PC-9 (cell line): ENCODE results near the gene PRDM15. TPM values are rescaled to one million over a fixed set of nuclear protein-coding genes. Genes with fewer than 3 reads are reported as not detected.

Source experiments
- BruUV-seq: library from RNA; stranded (reverse); fragments of 400-500 nt; replicated peaks from 2 replicates; lab custom pipeline; 2021; lab: Mats Ljungman, UMichigan
- CTCF ChIA-PET: fragments of 300-600 bp; sonication (Branson Sonifier 250); formaldehyde crosslinking; loops from one replicate; lab custom pipeline; 2022; ENCODE audit warnings: antibody characterized with exemption; lab: Charles Lee
- POLR2A ChIA-PET: fragments of 300-600 bp; sonication (Branson Sonifier 250); formaldehyde crosslinking; loops from one replicate; lab custom pipeline; 2022; ENCODE audit warnings: antibody characterized with exemption; ENCODE audit not compliant: unreplicated experiment; lab: Charles Lee
- DNase-seq, 2 experiments: peaks; one replicate each; pipeline versions ENCODE4 v3.0.0 to v3.0.0-alpha.2; 2015 to 2022; ENCODE audit warnings: mixed read lengths in 1 of 2
- H2AFZ ChIP-seq: fragments of 200-600 bp; sonication (generic); 2 replicates; pipeline ENCODE4 v1.8.1; 2017; ENCODE audit warnings: antibody characterized with exemption
- H3F3A ChIP-seq: fragments of 200-600 bp; sonication (generic); 2 replicates; pipeline ENCODE4 v1.8.1; 2017; ENCODE audit warnings: antibody characterized with exemption, mild to moderate bottlenecking, low read depth; ENCODE audit not compliant: insufficient read depth
- H3K27ac ChIP-seq: fragments of 200-600 bp; sonication (generic); 2 replicates; pipeline ENCODE4 v1.6.1; 2016; ENCODE audit warnings: mixed run types
- H3K27me3 ChIP-seq: fragments of 200-600 bp; sonication (generic); 2 replicates; pipeline ENCODE4 v1.6.1; 2016; ENCODE audit warnings: low read depth, mixed run types; ENCODE audit not compliant: insufficient read depth
- H3K36me3 ChIP-seq: fragments of 200-600 bp; sonication (generic); 2 replicates; pipeline ENCODE4 v1.6.1; 2016; ENCODE audit warnings: low read depth, mixed run types
- H3K4me1 ChIP-seq: fragments of 200-600 bp; sonication (generic); replicated peaks from 2 replicates; pipeline ENCODE4 v1.6.1; 2016; ENCODE audit warnings: mixed run types; ENCODE audit not compliant: insufficient read depth
- H3K4me2 ChIP-seq: fragments of 200-600 bp; sonication (generic); 2 replicates; pipeline ENCODE4 v1.6.1; 2017; ENCODE audit warnings: mixed run types
- H3K4me3 ChIP-seq: fragments of 200-600 bp; sonication (generic); 2 replicates; pipeline ENCODE4 v1.6.1; 2016; ENCODE audit warnings: mixed run types
- H3K79me2 ChIP-seq: fragments of 200-600 bp; sonication (generic); 2 replicates; pipeline ENCODE4 v1.6.1; 2017; ENCODE audit warnings: low read depth, mixed run types
- H3K9me2 ChIP-seq: fragments of 200-600 bp; sonication (generic); 2 replicates; pipeline ENCODE4 v1.8.1; 2017; ENCODE audit warnings: mild to moderate bottlenecking; ENCODE audit not compliant: insufficient read depth
- H3K9me3 ChIP-seq: fragments of 200-600 bp; sonication (generic); 2 replicates; pipeline ENCODE4 v1.8.1; 2016; ENCODE audit warnings: low read depth; ENCODE audit not compliant: insufficient read depth
- H4K20me1 ChIP-seq: fragments of 200-600 bp; sonication (generic); 2 replicates; pipeline ENCODE4 v1.8.1; 2017; ENCODE audit not compliant: insufficient read depth
- CTCF ChIP-seq: fragments of 200-600 bp; sonication (generic); conservative IDR thresholded peaks from 2 replicates; pipeline ENCODE4 v1.6.1; 2017; ENCODE audit warnings: mixed run types, antibody characterized with exemption, mild to moderate bottlenecking, moderate library complexity
- EZH2 ChIP-seq: fragments of 200-600 bp; sonication (generic); IDR thresholded peaks from 2 replicates; pipeline ENCODE4 v1.8.0; 2017; ENCODE audit warnings: antibody characterized with exemption, low read depth
- intact Hi-C: fragments of 100-400 bp; cut with micrococcal nuclease; formaldehyde crosslinking; loops from one replicate; pipeline ENCODE4 v1.10.0; 2022; ENCODE audit not compliant: unreplicated experiment
- total RNA-seq: library from RNA; stranded (reverse); gene quantifications from 2 replicates; pipeline ENCODE4 v1.2.3, GENCODE V29; 2021

Gene PRDM15
- total RNA-seq, 1 experiment from 2014 or later = 8.8 TPM

GRCh38 chr21:41770901-41771624 lies 108.1 kb downstream of the PRDM15 start:
- Histone ChIP-seq H3K9me3 (no peaks in the 10 kb centered on the region), H2AFZ (no peak overlapping the region), H3K79me2 (peaks cover 27% of the 10 kb centered on the region), H3K4me1 (peaks cover 18% of the 10 kb centered on the region), H3F3A (peaks cover 19% of the 10 kb centered on the region), H3K27ac (no peak overlapping the region), H3K36me3 (0 out of 2 replicates have a peak, but pooled peaks cover 2% of the 10 kb centered on the region), H4K20me1 (peaks cover 7% of the 10 kb centered on the region), H3K27me3 (no peaks in the 10 kb centered on the region), H3K9me2 (no peaks in the 10 kb centered on the region), H3K4me2 (no peak overlapping the region), H3K4me3 (no peak overlapping the region)
- ChIA-PET CTCF (no interaction called here), POLR2A (interaction anchor here (0.6 kb wide), 1 partner anchor 337 kb away, joined by 5 read pairs; no protein-coding TSS in a partner anchor)
- no TSS peak for BruUV-seq
- intact Hi-C loops = no loop called here
- no peak for TF ChIP-seq CTCF
- TF ChIP-seq EZH2 = no peak
- no peak for DNase-seq

- no peak overlapping the region for H3K27ac ChIP-seq
- ChIA-PET CTCF (no interaction called here), POLR2A (no interaction called here)
- TF ChIP-seq EZH2 = no peak
- TF ChIP-seq CTCF = no peak
- H3K27me3 ChIP-seq = no peaks in the 10 kb centered on the region
- BruUV-seq = no TSS peak
- H3K4me2 ChIP-seq = peak overlapping the region; percentile 96
- no peaks in the 10 kb centered on the region for H3K9me2 ChIP-seq
- H3K9me3 ChIP-seq = no peaks in the 10 kb centered on the region
- intact Hi-C loops = loop anchor here (2.0 kb wide), 1 partner anchor 157 kb away; no protein-coding TSS in a partner anchor
- H3K4me1 ChIP-seq = peaks cover 18% of the 10 kb centered on the region
- no peak overlapping the region; the same call in 1 of the 2 replicates for H3K4me3 ChIP-seq
- peaks cover 20% of the 10 kb centered on the region for H3F3A ChIP-seq
- no peak for DNase-seq
- peaks cover 38% of the 10 kb centered on the region for H3K79me2 ChIP-seq
- peaks cover 18% of the 10 kb centered on the region for H4K20me1 ChIP-seq
- no peak overlapping the region for H2AFZ ChIP-seq
- peaks cover 13% of the 10 kb centered on the region for H3K36me3 ChIP-seq
Observed at GRCh38 chr21:41769933-41770332, 109.2 kb downstream of the PRDM15 start.

GRCh38 chr21:41769521-41769920 lies 109.6 kb downstream of the PRDM15 start:
- Histone ChIP-seq H3K9me3 (no peaks in the 10 kb centered on the region), H2AFZ (no peak overlapping the region), H4K20me1 (peaks cover 22% of the 10 kb centered on the region), H3K4me2 (peak overlapping the region; percentile 96), H3K36me3 (peaks cover 16% of the 10 kb centered on the region), H3K27me3 (no peaks in the 10 kb centered on the region), H3K9me2 (no peaks in the 10 kb centered on the region), H3K27ac (no peak overlapping the region), H3K4me1 (peaks cover 17% of the 10 kb centered on the region), H3K4me3 (peak overlapping the region; percentile 36; the same call in 1 of the 2 replicates), H3F3A (peaks cover 24% of the 10 kb centered on the region), H3K79me2 (peaks cover 43% of the 10 kb centered on the region)
- ChIA-PET POLR2A (no interaction called here), CTCF (no interaction called here)
- no peak for TF ChIP-seq CTCF
- no peak for TF ChIP-seq EZH2
- intact Hi-C loops = loop anchor here (2.0 kb wide), 1 partner anchor 157 kb away; no protein-coding TSS in a partner anchor
- no peak for DNase-seq
- no TSS peak for BruUV-seq
